ENCODE data around the gene IRF2BP2.

DNA sequence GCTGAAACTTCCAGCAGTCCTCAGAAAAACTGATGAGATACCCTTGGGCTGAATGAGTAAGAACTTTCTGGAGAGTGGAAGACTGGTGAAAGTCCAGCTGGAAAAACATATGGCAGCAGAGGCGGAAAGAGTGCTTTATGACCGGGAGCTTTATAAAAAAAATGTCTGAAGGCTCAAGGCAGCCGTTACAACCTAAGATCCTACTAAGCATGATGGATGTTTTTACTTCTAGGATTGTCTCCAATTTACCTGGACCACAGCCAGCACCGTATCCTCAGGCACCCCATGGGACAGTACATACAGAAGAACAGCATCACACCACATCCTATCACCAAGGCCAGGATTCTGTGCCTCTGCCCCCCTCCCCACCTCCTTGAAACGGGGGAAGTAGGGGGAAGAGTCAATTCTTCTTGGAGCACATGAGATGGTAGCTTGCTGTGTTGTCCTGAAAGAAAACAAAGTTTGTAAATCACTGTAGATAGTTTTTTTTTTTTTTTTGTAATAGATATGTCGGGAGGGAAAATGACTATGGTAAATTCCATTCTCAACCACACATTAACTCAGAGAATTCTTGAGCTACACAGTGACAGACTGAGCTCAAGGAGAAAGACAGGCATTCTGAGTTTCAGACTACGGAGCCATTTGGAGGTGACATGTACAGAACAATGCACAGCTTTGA, 11.8 kb upstream of the IRF2BP2 start:
- TF ChIP-seq POLR2A (IDR thresholded peaks at IDR 0.05; ENCODE audit: low read depth, low read length) (no peak), POLR2AphosphoS5 (IDR thresholded peaks at IDR 0.05; ENCODE audit: low read depth, low read length) (no peak)
